H1 (cell line): ENCODE measurements around the gene ISM1. TPM values are rescaled to one million over a fixed set of nuclear protein-coding genes. Genes with fewer than 3 reads are reported as not detected.

ENCODE experiments used
- CTCF ChIA-PET: fragments of 300-600 bp; sonication (Branson Sonifier 250); formaldehyde crosslinking; loops from one replicate; lab custom pipeline; 2021; ENCODE audit not compliant: partially characterized antibody; lab: Charles Lee
- POLR2A ChIA-PET: fragments of 300-600 bp; sonication (Branson Sonifier 250); formaldehyde crosslinking; loops from one replicate; lab custom pipeline; 2021; ENCODE audit warnings: inconsistent platforms; ENCODE audit not compliant: partially characterized antibody; lab: Charles Lee
- DNase-seq, 2 experiments: peaks; one replicate each; pipeline versions ENCODE4 v3.0.0 to v3.0.0-alpha.2; 2010 to 2022; ENCODE audit warnings: low spot score in 2 of 2, low read depth in 1 of 2, mixed read lengths in 1 of 2
- FAIRE-seq: peaks from 2 replicates; lab custom pipeline; 2011; peaks lifted over from hg19 to GRCh38; lab: Jason Lieb, UNC
- H2AFZ ChIP-seq: 2 replicates; pipeline ENCODE4 v1.8.1; 2012; ENCODE audit warnings: low read length, inconsistent platforms
- H2AK5ac ChIP-seq: 2 replicates; pipeline ENCODE4 v1.6.1; 2013; ENCODE audit warnings: low read depth, low read length
- H2BK120ac ChIP-seq: replicated peaks from 2 replicates; pipeline ENCODE3; 2013; ENCODE audit warnings: low read depth, low read length, inconsistent platforms
- H2BK12ac ChIP-seq: 2 replicates; pipeline ENCODE4 v1.6.1; 2013; ENCODE audit warnings: low read depth, low read length
- H2BK15ac ChIP-seq: 2 replicates; pipeline ENCODE4 v1.6.1; 2013; ENCODE audit warnings: low read length
- H2BK20ac ChIP-seq: 2 replicates; pipeline ENCODE4 v1.6.1; 2013; ENCODE audit warnings: low read length
- H2BK5ac ChIP-seq: 2 replicates; pipeline ENCODE4 v1.6.1; 2013; ENCODE audit warnings: low read depth, low read length
- H3K14ac ChIP-seq: 2 replicates; pipeline ENCODE4 v1.6.1; 2013; ENCODE audit warnings: inconsistent platforms; ENCODE audit not compliant: insufficient read length
- H3K18ac ChIP-seq: 2 replicates; pipeline ENCODE4 v1.6.1; 2013; ENCODE audit warnings: low read length; ENCODE audit errors: extremely low read depth
- H3K23ac ChIP-seq: 2 replicates; pipeline ENCODE4 v1.6.1; 2013; ENCODE audit warnings: inconsistent platforms; ENCODE audit not compliant: insufficient read length
- H3K23me2 ChIP-seq: 2 replicates; pipeline ENCODE4 v1.6.1; 2013; ENCODE audit warnings: low read depth, low read length
- H3K27ac ChIP-seq: 2 replicates; pipeline ENCODE4 v1.6.1; 2011; ENCODE audit warnings: low read depth, low read length, inconsistent platforms
- H3K27me3 ChIP-seq, 4 experiments: replicated peaks in 1 of 4; 1 replicate in 1 of 4; 2 replicates in 3 of 4; pipeline versions ENCODE4 v1.6.1 to v1.8.1; 2011 to 2013; ENCODE audit warnings: low read length in 3 of 4, mild to moderate bottlenecking in 3 of 4, inconsistent platforms in 2 of 4, mixed read lengths in 2 of 4, moderate library complexity in 1 of 4; ENCODE audit not compliant: control insufficient read depth in 3 of 4, insufficient read depth in 3 of 4; ENCODE audit errors: extremely low read depth in 1 of 4
- H3K36me3 ChIP-seq, 4 experiments: 2 replicates each; pipeline versions ENCODE4 v1.6.1 to v1.8.1; 2011 to 2013; ENCODE audit warnings: mild to moderate bottlenecking in 4 of 4, low read length in 3 of 4, moderate library complexity in 2 of 4, control low read depth in 1 of 4, inconsistent platforms in 1 of 4; ENCODE audit not compliant: insufficient read depth in 4 of 4, control insufficient read depth in 2 of 4
- H3K4ac ChIP-seq: replicated peaks from 2 replicates; pipeline ENCODE3; 2013; ENCODE audit warnings: low read length, low read depth, mixed read lengths, inconsistent platforms; ENCODE audit not compliant: insufficient read length
- H3K4me1 ChIP-seq, 4 experiments: replicated peaks in 1 of 4; 1 replicate in 1 of 4; 2 replicates in 3 of 4; pipeline versions ENCODE4 v1.6.1 to v1.8.1; 2011 to 2013; ENCODE audit warnings: low read length in 3 of 4, inconsistent platforms in 2 of 4, mixed read lengths in 1 of 4; ENCODE audit not compliant: insufficient read depth in 4 of 4, control insufficient read depth in 3 of 4
- H3K4me2 ChIP-seq, 2 experiments: 2 replicates each; pipeline versions ENCODE4 v1.6.1 to v1.8.1; 2011 to 2013; ENCODE audit warnings: low read depth in 2 of 2, low read length in 2 of 2, control low read depth in 1 of 2, inconsistent platforms in 1 of 2, mild to moderate bottlenecking in 1 of 2; ENCODE audit not compliant: insufficient read depth in 1 of 2
- H3K4me3 ChIP-seq, 4 experiments: fragments of 200-600, 300-600 bp in 1 of 4; sonication (generic), shearing (Covaris generic), sonication (Bioruptor Twin) in 1 of 4; 2 replicates each; pipeline versions ENCODE4 v1.5.1 to v1.8.1; 2011 to 2016; ENCODE audit warnings: low read length in 4 of 4, low read depth in 3 of 4, control low read depth in 2 of 4, inconsistent platforms in 2 of 4, mild to moderate bottlenecking in 2 of 4, mixed read lengths in 1 of 4, moderate library complexity in 1 of 4; ENCODE audit not compliant: insufficient read depth in 2 of 4; ENCODE audit errors: extremely low read depth in 1 of 4
- H3K56ac ChIP-seq: replicated peaks from 2 replicates; pipeline ENCODE3; 2013; ENCODE audit warnings: low read depth, mild to moderate bottlenecking, mixed read lengths, low read length, inconsistent platforms; ENCODE audit not compliant: insufficient read length
- H3K79me1 ChIP-seq: 2 replicates; pipeline ENCODE4 v1.6.1; 2013; ENCODE audit warnings: low read depth, low read length, control low read depth
- H3K79me2 ChIP-seq, 2 experiments: 2 replicates each; pipeline versions ENCODE4 v1.6.1 to v1.8.1; 2012 to 2013; ENCODE audit warnings: low read length in 2 of 2, mild to moderate bottlenecking in 2 of 2, inconsistent platforms in 1 of 2; ENCODE audit not compliant: insufficient read depth in 2 of 2, control insufficient read depth in 1 of 2
- H3K9ac ChIP-seq, 4 experiments: replicated peaks in 1 of 4; 1 replicate in 1 of 4; 2 replicates in 3 of 4; pipeline versions ENCODE4 v1.6.1 to v1.8.1; 2011 to 2013; ENCODE audit warnings: low read depth in 3 of 4, low read length in 3 of 4, control low read depth in 2 of 4, mild to moderate bottlenecking in 2 of 4, moderate library complexity in 2 of 4, inconsistent platforms in 1 of 4; ENCODE audit errors: extremely low read depth in 1 of 4
- H3K9me3 ChIP-seq, 2 experiments: 2 replicates each; pipeline versions ENCODE4 v1.6.1 to v1.8.1; 2012 to 2013; ENCODE audit warnings: mild to moderate bottlenecking in 2 of 2, moderate library complexity in 2 of 2, control low read depth in 1 of 2, inconsistent platforms in 1 of 2, low read depth in 1 of 2, low read length in 1 of 2, mixed read lengths in 1 of 2; ENCODE audit not compliant: insufficient read depth in 2 of 2
- H4K20me1 ChIP-seq, 2 experiments: replicated peaks in 1 of 2; 2 replicates each; pipeline versions ENCODE3 to v1.8.1; 2011 to 2013; ENCODE audit warnings: inconsistent platforms in 2 of 2, low read length in 2 of 2, mild to moderate bottlenecking in 1 of 2; ENCODE audit not compliant: insufficient read depth in 2 of 2, control insufficient read depth in 1 of 2
- H4K5ac ChIP-seq: 2 replicates; pipeline ENCODE4 v1.6.1; 2013; ENCODE audit warnings: low read length, low read depth, mixed read lengths, inconsistent platforms; ENCODE audit not compliant: insufficient read length
- H4K8ac ChIP-seq: 2 replicates; pipeline ENCODE4 v1.8.0; 2013; ENCODE audit warnings: mild to moderate bottlenecking, moderate library complexity, low read length, inconsistent platforms; ENCODE audit not compliant: insufficient read depth; ENCODE audit errors: extremely low read depth
- H4K91ac ChIP-seq: replicated peaks from 2 replicates; pipeline ENCODE3; 2013; ENCODE audit warnings: low read length, mixed read lengths, inconsistent platforms; ENCODE audit not compliant: insufficient read length
- ASH2L ChIP-seq: fragments of 200-600, 300-600 bp; sonication (generic); IDR thresholded peaks from one replicate; pipeline ENCODE4 v1.7.1; 2017; ENCODE audit warnings: low read length
- BACH1 ChIP-seq: IDR thresholded peaks from 2 replicates; pipeline ENCODE4 v1.6.1; 2012; ENCODE audit warnings: low read length, improper control_type of control experiment
- CHD1 ChIP-seq: IDR thresholded peaks from 2 replicates; pipeline ENCODE4 v1.6.1; 2012; ENCODE audit warnings: low read depth, low read length, improper control_type of control experiment
- CHD2 ChIP-seq: IDR thresholded peaks from 2 replicates; pipeline ENCODE4 v1.6.1; 2012; ENCODE audit warnings: low read length, improper control_type of control experiment
- EGR1 ChIP-seq: IDR thresholded peaks from 2 replicates; pipeline ENCODE4 v1.6.1; 2011; ENCODE audit warnings: low read depth, low read length, borderline replicate concordance
- HDAC2 ChIP-seq, 2 experiments: fragments of 300-600 bp in 1 of 2; sonication (generic) in 1 of 2; IDR thresholded peaks; 2 replicates each; pipeline ENCODE4 v1.6.1; 2011 to 2012; ENCODE audit warnings: low read depth in 2 of 2, low read length in 2 of 2, mild to moderate bottlenecking in 2 of 2, moderate library complexity in 2 of 2, borderline replicate concordance in 1 of 2, inconsistent platforms in 1 of 2
- MAX ChIP-seq: IDR thresholded peaks from 2 replicates; pipeline ENCODE4 v1.6.1; 2012; ENCODE audit warnings: inconsistent platforms
- SIX5 ChIP-seq: IDR thresholded peaks from 2 replicates; pipeline ENCODE4 v1.6.1; 2011; ENCODE audit warnings: mild to moderate bottlenecking, low read depth, low read length
- SP4 ChIP-seq: IDR thresholded peaks from 2 replicates; pipeline ENCODE4 v1.6.1; 2012; ENCODE audit warnings: low read length, inconsistent platforms
- TAF1 ChIP-seq: IDR thresholded peaks from 2 replicates; pipeline ENCODE4 v1.6.1; 2011; ENCODE audit warnings: mild to moderate bottlenecking, low read depth, low read length
- USF2 ChIP-seq: IDR thresholded peaks from 2 replicates; pipeline ENCODE4 v1.6.1; 2011; ENCODE audit warnings: low read length, improper control_type of control experiment
- WGBS, 2 experiments: shearing (Covaris generic) in 1 of 2; methylation state at CpG; one replicate each; pipeline versions ENCODE4 v1.1.6 to v1.1.7; 2013 to 2015; ENCODE audit warnings: low lambda C conversion rate in 2 of 2, mixed read lengths in 2 of 2, inconsistent platforms in 1 of 2, low coverage in 1 of 2, missing lambda C conversion rate in 1 of 2; ENCODE audit not compliant: insufficient replicate concordance in 2 of 2, insufficient coverage in 1 of 2, insufficient read length in 1 of 2; ENCODE audit errors: extremely low coverage in 1 of 2, missing lambda C conversion rate in 1 of 2; 5-methylcytosine and 5-hydroxymethylcytosine counted together
- polyA plus RNA-seq, 7 experiments: library from polyadenylated mRNA; depleted of rRNA in 3 of 7; stranded (reverse) in 5 of 7; unstranded in 2 of 7; fragments of >200 nt in 5 of 7; fragments of 200-250 nt in 2 of 7; gene quantifications; 1 replicate in 5 of 7; 2 replicates in 1 of 7; 4 replicates in 1 of 7; pipeline versions ENCODE4 v1.2.1 to v1.2.3, GENCODE V29; 2011 to 2013; ENCODE audit warnings: missing spikeins in 2 of 7, mixed read lengths in 2 of 7
- total RNA-seq: library from RNA; stranded (reverse); fragmentation: NEBNext Ultra II Directional; extraction: Animal tissue kit (Norgen Biotek cat#: 25700); gene quantifications from 2 replicates; pipeline ENCODE4 v1.2.1, GENCODE V29; 2021

The ISM1 gene
- total and polyA plus RNA-seq, 2 of the 8 experiments (the other 6 are each of a cell fraction or from before 2014, with no cell fraction given): 0.62 to 0.97 TPM

- H2AK5ac ChIP-seq: no peak overlapping the region
- no peaks in the 10 kb centered on the region for H3K27me3 ChIP-seq
- POLR2A ChIA-PET: no interaction called here
- H3K4ac ChIP-seq: no peak overlapping the region
- CTCF ChIA-PET: no interaction called here
- no peak overlapping the region for H2AFZ ChIP-seq
- H2BK120ac ChIP-seq: no peak overlapping the region
- H3K4me1 ChIP-seq: no peaks in the 10 kb centered on the region
- H3K18ac ChIP-seq: no peak overlapping the region
- H2BK12ac ChIP-seq: no peak overlapping the region
- H4K20me1 ChIP-seq: no peaks in the 10 kb centered on the region
- H3K9ac ChIP-seq: no peak overlapping the region
- no peak overlapping the region for H3K4me3 ChIP-seq
- no peaks in the 10 kb centered on the region for H3K79me2 ChIP-seq
- no peak overlapping the region for H2BK15ac ChIP-seq
- TF ChIP-seq TAF1 (no peak), ASH2L (no peak), CHD1 (no peak), BACH1 (no peak), SIX5 (no peak), CHD2 (no peak), SP4 (no peak), EGR1 (no peak), HDAC2 (IDR thresholded peaks at IDR 0.05; ENCODE audit: borderline replicate concordance in 1 of 2, low read depth in 2 of 2, low read length in 2 of 2) (no peak), MAX (no peak), USF2 (no peak)
- 94% methylated on average over 9 of the region's 9 CpGs; no CpG with 5 or more reads in 1 of the 2 experiments for WGBS, 2 experiments
- FAIRE-seq: no peak
- no peak overlapping the region for H4K91ac ChIP-seq
- DNase-seq: no peak
- no peak overlapping the region for H3K56ac ChIP-seq
- no peak overlapping the region for H2BK5ac ChIP-seq
- H3K23me2 ChIP-seq: no peaks in the 10 kb centered on the region
- no peak overlapping the region for H4K8ac ChIP-seq
- no peaks in the 10 kb centered on the region for H3K79me1 ChIP-seq
- H4K5ac ChIP-seq: no peak overlapping the region
- no peak overlapping the region for H3K23ac ChIP-seq
- H3K27ac ChIP-seq: no peak overlapping the region
- H3K4me2 ChIP-seq: no peak overlapping the region
- no peaks in the 10 kb centered on the region for H3K36me3 ChIP-seq
- H3K14ac ChIP-seq: no peak overlapping the region
- no peaks in the 10 kb centered on the region for H3K9me3 ChIP-seq
- no peak overlapping the region for H2BK20ac ChIP-seq
Measured at GRCh38 chr20:13174402-13174801, 46.7 kb upstream of the ISM1 start.
